Hematopoietic multipotent progenitor cell (in vitro differentiated cells): ENCODE measurements around the gene RDH13. TPM values are rescaled to one million over a fixed set of nuclear protein-coding genes. Genes with fewer than 3 reads are reported as not detected.
A peak's percentile ranks its signal among the peaks of the same experiment; 100 is the strongest.
"Not testable (repeated sequence)": the region's sequence is repeated elsewhere in the genome, so short reads cannot be mapped to it uniquely, and the experiment has no call there.

Experiments
- DNase-seq, 3 donors: peaks; one replicate each; pipeline ENCODE4 v3.0.0-alpha.2; 2011 to 2015; ENCODE audit warnings: low read depth in 2 of 3, low spot score in 2 of 3
- total RNA-seq: library from RNA; depleted of rRNA; stranded (reverse); fragments of >200 nt; gene quantifications from one replicate; pipeline ENCODE4 v1.2.3, GENCODE V29; 2012

The RDH13 gene
- 21.8 TPM for total RNA-seq

- DNase-seq: peak; percentile 89 to 97 (median 95)
Measured at GRCh38 chr19:55062735-55063491, at the start of gene RDH13. TSS of gene RDH13 (minus strand) at chr19:55063148. CDS start at chr19:55063032, 116 bp downstream.

- no peak for DNase-seq
Measured at GRCh38 chr19:55112246-55112776, 49.4 kb upstream of the RDH13 start.

GRCh38 chr19:55111238-55111831 lies 48.4 kb upstream of the RDH13 start:
- DNase-seq: no peak

GRCh38 chr19:55109527-55110291 lies 46.8 kb upstream of the RDH13 start:
- DNase-seq: no peak

GRCh38 chr19:55107252-55107651 lies 44.3 kb upstream of the RDH13 start:
- DNase-seq: not testable (repeated sequence)

- no peak for DNase-seq
Measured at GRCh38 chr19:55106591-55106990, 43.6 kb upstream of the RDH13 start.

GRCh38 chr19:55105237-55105636 lies 42.3 kb upstream of the RDH13 start:
- DNase-seq: no peak

- DNase-seq: no peak
Measured at GRCh38 chr19:55103190-55103589, 40.2 kb upstream of the RDH13 start.

- no peak for DNase-seq
Measured at GRCh38 chr19:55101261-55101660, 38.3 kb upstream of the RDH13 start.

- no peak for DNase-seq
Measured at GRCh38 chr19:55099557-55100506, 36.9 kb upstream of the RDH13 start.

GRCh38 chr19:55098716-55099556 lies 36.0 kb upstream of the RDH13 start:
- DNase-seq: no peak

GRCh38 chr19:55097864-55098715 lies 35.1 kb upstream of the RDH13 start:
- peak in 1 of 3 donors; percentile 63 for DNase-seq

- no peak for DNase-seq
Measured at GRCh38 chr19:55096061-55096701, 33.2 kb upstream of the RDH13 start.

- DNase-seq: no peak
Measured at GRCh38 chr19:55095260-55096060, 32.5 kb upstream of the RDH13 start.

GRCh38 chr19:55094456-55095259 lies 31.7 kb upstream of the RDH13 start:
- no peak for DNase-seq
